Superior temporal gyrus (tissue), 1 donor: ENCODE data around the gene CAPN5.

ENCODE experiments used
- DNase-seq: peaks from one replicate; pipeline ENCODE4 v3.0.0-alpha.2; 2016; ENCODE audit errors: extremely low spot score

Gene CAPN5

GRCh38 chr11:77117492-77117891 lies 50.7 kb downstream of the CAPN5 start:
- no peak for DNase-seq

GRCh38 chr11:77118086-77118485 lies 51.3 kb downstream of the CAPN5 start:
- no peak for DNase-seq

- no peak for DNase-seq
These were observed 52.2 kb downstream of the CAPN5 start for GRCh38 chr11:77118971-77119370.

GRCh38 chr11:77119531-77119936 lies 52.8 kb downstream of the CAPN5 start:
- no peak for DNase-seq

- no peak for DNase-seq
These were observed 53.8 kb downstream of the CAPN5 start for GRCh38 chr11:77120571-77120970.

GRCh38 chr11:77121096-77121640 lies 54.4 kb downstream of the CAPN5 start:
- no peak for DNase-seq

- no peak for DNase-seq
These were observed 55.3 kb downstream of the CAPN5 start for GRCh38 chr11:77121876-77122575.

DNA sequence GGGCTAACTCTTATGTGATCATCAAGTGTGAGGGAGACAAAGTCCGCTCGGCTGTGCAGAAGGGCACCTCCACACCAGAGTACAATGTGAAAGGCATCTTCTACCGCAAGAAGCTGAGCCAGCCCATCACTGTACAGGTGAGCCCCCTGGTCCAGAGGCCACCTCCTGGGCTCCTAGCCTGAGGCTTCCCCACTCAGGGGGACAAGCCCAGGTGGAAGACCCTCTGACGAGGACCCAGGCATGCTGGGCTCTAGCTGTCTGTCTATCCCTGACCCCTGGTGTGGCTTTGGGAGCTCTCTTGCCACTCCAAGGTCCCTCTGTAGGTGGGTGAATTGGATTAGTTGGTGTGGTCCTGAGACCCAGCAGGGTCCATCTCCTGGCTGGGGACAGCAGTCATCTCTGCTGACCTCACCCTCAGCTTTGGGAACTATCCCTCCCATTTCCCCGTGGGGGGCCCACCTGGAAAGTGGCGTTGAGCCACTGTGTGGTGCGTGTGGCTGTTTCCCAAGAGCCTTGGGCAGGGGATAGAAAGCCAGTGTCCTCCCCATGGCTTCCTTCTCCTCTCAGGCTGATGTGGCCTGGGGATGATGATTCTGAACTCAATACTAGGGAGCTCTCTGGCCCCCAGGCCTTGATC lies 55.9 kb downstream of the CAPN5 start:
- DNase-seq: no peak

- DNase-seq: no peak
These were observed 56.8 kb downstream of the CAPN5 start for GRCh38 chr11:77123591-77123990.

- no peak for DNase-seq
These were observed 57.3 kb downstream of the CAPN5 start for GRCh38 chr11:77124041-77124440.

GRCh38 chr11:77124488-77124887 lies 57.7 kb downstream of the CAPN5 start:
- no peak for DNase-seq

DNA sequence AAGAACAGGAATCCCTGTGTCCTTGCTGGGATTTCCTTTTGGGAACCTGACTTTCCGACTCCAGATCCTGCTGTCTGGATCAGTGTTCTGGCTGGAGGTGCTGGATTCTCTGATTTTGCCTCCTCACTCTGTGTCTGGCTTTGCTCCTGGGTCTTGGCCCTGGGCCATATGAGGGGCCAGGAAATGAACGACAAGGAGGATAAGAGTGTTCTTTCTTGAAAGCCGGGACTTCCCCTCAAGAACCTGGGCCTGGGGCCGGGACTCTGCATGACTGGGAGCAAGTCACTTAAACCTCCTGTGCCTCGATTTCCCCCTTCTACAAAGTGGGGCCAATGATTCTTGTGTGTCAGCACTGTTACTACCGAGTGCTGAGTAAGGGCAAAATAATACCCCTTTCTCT lies 58.4 kb downstream of the CAPN5 start:
- no peak for DNase-seq

DNA sequence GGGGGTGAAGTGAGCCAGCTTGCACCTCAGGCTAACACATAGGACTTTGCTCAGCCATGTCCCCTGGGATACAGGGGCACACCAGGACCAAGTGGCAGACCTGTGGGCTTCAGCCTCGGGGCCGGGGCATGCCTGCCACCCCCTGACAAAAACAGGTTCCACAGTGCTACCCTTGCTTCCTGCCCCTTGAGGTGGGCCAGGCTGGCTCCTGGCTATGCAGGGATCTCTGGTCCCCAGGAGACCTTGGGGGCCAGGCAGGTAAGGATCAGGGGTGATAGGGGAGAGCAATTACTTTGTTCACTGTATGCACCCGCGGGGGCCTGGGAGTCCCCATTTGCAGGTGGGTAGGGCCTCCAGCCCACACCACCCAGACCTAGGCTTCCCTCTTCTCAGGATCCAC lies 58.9 kb downstream of the CAPN5 start:
- DNase-seq: no peak

GRCh38 chr11:77126156-77126775 lies 59.5 kb downstream of the CAPN5 start:
- DNase-seq: no peak

DNA sequence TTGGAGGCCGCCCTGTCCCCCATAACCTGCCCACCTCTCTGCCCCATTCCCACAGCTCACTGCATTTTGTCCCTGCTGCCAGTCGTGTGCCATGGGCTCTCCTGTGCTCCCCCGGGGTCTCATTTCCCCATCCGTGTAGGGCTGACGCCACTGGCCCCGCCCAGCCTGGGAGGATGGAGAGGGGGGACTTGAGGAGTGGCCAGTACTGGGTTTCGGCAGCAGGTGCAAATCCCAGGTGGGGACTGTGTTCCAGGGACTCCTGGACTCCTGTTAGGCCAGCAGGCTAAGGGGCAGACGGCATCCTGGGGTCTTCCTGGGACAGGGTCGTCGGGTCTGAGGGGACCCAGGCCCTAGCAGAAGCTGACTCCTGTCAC lies 60.1 kb downstream of the CAPN5 start:
- no peak for DNase-seq

DNA sequence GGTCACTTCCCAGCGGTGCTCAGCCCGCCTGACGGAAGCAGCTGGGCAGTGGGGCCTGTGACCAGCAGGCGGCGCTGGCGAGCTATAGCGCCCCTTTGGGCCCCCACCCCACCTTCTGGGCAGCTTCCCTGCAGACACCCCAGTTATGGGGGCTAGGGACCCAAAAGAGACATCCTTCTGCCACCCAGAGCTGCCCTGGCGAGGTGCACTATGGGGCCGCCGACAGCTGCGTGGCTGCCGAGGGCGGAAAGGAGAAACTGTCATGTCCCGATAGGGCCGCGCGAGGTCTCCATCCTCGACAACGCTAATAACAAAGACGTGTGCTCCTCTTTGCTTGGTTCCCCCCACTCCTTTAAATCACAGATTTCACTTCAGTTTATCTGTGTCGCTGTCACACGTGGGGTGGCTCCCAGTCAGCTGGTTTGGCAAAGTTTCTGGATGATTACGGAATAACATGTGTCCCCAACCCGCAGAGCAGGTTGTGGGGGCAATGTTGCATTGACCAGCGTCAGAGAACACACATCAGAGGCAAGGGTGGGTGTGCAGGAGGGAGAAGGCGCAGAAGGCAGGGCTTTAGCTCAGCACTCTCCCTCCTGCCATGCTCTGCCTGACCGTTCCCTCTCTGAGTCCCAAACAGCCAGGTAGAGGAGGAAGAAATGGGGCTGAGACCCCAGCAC lies 60.6 kb downstream of the CAPN5 start:
- DNase-seq: peak; percentile 78

DNA sequence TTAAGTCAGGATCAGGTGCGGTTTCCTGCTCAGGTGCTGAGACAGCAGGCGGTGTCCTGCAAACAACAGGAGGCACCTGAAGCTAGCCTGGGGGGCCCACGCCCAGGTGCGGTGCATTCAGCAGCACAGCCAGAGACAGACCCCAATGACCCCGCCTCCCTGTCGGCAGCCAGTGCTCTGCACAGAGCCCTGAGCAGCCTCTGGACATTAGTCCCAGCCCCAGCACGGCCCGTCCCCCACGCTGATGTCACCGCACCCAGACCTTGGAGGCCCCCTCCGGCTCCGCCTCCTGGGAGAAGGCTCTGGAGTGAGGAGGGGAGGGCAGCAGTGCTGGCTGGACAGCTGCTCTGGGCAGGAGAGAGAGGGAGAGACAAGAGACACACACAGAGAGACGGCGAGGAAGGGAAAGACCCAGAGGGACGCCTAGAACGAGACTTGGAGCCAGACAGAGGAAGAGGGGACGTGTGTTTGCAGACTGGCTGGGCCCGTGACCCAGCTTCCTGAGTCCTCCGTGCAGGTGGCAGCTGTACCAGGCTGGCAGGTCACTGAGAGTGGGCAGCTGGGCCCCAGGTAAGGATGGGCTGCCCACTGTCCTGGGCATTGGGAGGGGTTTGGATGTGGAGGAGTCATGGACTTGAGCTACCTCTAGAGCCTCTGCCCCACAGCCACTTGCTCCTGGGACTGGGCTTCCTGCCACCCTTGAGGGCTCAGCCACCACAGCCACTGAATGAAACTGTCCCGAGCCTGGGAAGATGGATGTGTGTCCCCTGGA lies 61.3 kb downstream of the CAPN5 start, which contains the start of gene MYO7A:
MYO7A (plus strand) TSS at position 327 of the 772 bp plus-strand sequence. CDS start 2,389 bp downstream, outside the sequence.
- DNase-seq: no peak

DNA sequence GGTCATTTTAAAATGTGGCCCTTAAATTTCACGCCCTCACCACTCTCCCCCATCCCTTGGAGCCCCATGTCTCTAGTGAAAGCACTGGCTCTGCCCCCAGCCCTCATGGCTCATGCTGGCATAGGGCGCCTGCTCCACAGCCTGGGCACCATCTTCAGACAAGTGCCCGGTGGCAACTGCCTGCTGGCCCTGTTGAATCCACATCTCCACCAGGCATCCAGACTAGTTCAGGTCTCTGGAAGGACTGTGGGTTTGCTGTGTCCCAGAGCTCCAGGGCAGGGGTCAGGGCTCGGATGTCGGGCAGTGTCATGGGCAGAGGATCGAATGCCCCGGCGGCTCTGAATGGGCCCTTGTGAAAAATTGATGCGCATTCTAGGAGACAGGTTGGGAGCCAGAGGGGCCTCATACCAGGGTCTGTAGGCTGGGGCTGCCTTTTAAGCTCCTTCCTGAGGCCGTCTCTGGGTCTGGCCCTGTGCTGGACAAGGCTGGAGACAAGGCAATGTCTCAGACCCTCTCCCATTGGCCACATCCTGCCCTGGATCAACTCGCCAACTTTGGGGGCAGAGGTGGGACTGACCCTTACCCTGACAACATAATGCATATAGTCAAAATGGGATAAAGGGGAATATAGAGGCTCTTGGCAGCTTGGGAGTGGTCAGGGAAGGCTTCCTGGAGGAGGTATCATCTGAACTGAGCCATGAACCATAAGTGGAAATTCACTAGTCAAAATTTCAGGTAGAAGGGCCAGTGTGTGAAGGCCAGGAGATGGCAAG lies 62.5 kb downstream of the CAPN5 start:
- DNase-seq: no peak

DNA sequence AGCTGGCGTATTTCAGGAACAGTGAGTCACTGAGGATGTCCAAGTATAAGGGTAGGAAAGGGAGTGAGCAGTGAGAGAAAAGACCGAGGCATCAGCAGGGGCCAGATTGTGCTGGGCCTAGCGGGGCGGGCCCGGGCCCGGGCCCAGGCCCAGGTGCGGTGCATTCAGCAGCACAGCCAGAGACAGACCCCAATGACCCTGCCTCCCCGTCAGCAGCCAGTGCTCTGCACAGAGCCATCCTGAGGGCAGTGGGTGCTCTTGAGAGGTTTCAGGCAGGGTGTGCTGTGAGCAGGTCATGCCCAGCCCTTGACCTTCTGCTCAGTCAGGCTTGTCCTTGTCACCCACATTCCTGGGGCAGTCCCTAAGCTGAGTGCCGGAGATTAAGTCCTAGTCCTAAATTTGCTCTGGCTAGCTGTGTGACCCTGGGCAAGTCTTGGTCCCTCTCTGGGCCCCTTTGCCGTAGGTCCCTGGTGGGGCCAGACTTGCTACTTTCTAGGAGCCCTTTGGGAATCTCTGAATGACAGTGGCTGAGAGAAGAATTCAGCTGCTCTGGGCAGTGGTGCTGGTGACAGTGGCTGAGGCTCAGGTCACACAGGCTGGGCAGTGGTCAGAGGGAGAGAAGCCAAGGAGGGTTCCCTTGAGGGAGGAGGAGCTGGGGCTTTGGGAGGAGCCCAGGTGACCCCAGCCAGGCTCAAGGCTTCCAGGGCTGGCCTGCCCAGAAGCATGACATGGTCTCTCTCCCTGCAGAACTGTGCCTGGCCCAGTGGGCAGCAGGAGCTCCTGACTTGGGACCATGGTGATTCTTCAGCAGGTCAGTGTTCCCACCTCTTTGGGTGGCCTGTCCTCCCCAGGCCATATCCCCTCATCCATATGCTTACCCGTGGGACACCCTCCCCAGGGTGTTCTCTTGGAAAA lies 63.3 kb downstream of the CAPN5 start:
- no peak for DNase-seq
